ENCODE data around the gene NUCKS1.
A peak's percentile ranks its signal among the peaks of the same experiment; 100 is the strongest.

DNA sequence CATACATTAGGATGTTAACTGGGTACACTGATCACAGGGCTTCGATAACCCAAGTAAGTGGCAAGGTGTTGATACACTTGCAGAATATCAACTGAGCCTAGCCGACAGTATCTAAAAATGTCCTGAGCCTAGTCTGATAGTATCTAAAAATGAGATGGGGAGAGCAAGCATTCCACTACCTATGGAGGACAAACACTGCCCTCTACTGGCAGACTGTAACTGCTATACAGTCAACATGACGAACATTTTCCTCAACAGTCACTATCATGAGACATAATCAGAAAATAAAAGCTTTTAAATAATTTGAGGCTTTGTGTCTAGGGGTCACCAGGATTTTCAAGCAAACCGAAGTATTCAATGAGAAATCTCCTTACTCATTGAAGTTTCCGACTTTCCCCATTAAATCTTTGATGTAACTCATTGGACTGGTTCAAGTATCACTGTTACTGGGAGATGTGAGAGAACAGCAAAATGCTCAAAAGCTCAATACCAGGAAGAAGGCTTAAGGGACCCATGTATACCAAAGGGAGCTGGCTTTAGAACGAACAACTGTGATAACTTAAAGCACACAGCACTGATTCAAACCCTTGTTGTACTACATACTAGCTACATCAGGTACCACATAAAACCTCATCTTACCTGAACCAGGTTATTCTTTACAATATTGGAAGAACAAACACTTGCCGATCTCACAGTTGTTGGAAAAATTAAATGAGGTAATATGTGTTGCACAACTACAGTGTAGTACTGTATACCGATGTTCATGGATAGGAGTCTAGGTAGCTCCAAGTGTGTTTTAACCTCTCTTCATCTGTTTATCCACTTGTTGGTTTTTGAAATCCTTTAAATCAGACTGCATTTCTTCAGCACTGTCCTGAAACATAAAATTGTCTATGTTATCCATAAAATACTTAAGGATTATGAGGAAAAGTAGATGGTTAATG, 38.6 kb downstream of the NUCKS1 start:
- TF ChIP-seq, protein P1, sequence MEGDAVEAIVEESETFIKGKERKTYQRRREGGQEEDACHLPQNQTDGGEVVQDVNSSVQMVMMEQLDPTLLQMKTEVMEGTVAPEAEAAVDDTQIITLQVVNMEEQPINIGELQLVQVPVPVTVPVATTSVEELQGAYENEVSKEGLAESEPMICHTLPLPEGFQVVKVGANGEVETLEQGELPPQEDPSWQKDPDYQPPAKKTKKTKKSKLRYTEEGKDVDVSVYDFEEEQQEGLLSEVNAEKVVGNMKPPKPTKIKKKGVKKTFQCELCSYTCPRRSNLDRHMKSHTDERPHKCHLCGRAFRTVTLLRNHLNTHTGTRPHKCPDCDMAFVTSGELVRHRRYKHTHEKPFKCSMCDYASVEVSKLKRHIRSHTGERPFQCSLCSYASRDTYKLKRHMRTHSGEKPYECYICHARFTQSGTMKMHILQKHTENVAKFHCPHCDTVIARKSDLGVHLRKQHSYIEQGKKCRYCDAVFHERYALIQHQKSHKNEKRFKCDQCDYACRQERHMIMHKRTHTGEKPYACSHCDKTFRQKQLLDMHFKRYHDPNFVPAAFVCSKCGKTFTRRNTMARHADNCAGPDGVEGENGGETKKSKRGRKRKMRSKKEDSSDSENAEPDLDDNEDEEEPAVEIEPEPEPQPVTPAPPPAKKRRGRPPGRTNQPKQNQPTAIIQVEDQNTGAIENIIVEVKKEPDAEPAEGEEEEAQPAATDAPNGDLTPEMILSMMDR (IDR thresholded peaks at IDR 0.05): peak; percentile 55 to 79 (median 73)
- TF ChIP-seq EP300 (IDR thresholded peaks at IDR 0.05): no peak
- TF ChIP-seq POLR2A (IDR thresholded peaks at IDR 0.05): no peak

All from ovary (tissue), 3 donors.